IPS-18c (cell line): ENCODE measurements around the gene GOSR2.
A peak's percentile ranks its signal among the peaks of the same experiment; 100 is the strongest.
"Not testable (repeated sequence)": the region's sequence is repeated elsewhere in the genome, so short reads cannot be mapped to it uniquely, and the experiment has no call there.

Experiments used
- H3K4me3 ChIP-seq: 2 replicates; pipeline ENCODE4 v1.7.0; 2013; ENCODE audit warnings: low read depth, mild to moderate bottlenecking, low read length, moderate library complexity; ENCODE audit not compliant: insufficient read depth
- H3K9me3 ChIP-seq: one replicate; pipeline ENCODE4 v1.6.1; 2013; ENCODE audit warnings: mild to moderate bottlenecking, low read length, moderate library complexity; ENCODE audit not compliant: control insufficient read depth, insufficient read depth

The GOSR2 gene

DNA sequence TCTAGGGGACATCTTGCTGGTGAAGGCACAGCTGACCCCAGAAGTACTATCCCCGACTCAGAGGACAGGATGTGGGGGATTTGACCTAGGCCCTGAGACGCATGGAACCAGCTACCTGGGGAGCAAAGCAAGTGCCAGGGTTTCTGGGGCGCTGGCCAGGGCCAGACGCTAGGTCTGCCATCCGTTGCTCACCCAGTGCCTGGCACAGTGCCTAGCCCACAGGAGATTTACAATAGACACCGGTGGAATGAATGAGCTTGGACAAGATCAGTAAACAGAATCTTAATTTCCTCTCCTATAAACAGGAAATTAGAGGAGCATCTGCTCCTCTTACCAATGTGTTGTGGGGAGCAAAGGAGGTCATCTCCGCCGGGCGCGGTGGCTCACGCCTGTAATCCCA, 51.1 kb downstream of the GOSR2 start:
- Histone ChIP-seq H3K9me3 (peaks cover 2% of the 10 kb centered on the region), H3K4me3 (no peak overlapping the region)

DNA sequence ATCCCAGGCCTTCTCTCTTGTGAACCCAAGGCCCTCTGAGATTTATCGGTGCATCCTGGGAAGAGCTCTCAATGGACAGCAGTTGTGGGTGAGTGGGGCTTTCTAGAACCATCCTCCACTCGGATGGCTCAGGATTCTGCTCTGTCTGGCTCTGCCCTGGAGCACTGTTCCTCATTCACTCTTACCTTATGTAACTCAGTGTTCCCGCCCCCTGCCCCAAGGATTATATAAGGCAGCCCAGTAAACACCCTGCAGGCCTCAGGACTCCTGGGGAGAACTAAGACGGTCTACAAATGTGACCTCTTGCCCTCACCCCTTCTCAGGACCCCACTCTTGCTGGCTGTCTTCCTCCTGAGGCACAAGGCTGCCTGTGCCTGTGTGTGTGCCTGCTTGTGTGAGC, 52.3 kb downstream of the GOSR2 start:
- Histone ChIP-seq H3K4me3 (no peak overlapping the region), H3K9me3 (peaks cover 2% of the 10 kb centered on the region)

DNA sequence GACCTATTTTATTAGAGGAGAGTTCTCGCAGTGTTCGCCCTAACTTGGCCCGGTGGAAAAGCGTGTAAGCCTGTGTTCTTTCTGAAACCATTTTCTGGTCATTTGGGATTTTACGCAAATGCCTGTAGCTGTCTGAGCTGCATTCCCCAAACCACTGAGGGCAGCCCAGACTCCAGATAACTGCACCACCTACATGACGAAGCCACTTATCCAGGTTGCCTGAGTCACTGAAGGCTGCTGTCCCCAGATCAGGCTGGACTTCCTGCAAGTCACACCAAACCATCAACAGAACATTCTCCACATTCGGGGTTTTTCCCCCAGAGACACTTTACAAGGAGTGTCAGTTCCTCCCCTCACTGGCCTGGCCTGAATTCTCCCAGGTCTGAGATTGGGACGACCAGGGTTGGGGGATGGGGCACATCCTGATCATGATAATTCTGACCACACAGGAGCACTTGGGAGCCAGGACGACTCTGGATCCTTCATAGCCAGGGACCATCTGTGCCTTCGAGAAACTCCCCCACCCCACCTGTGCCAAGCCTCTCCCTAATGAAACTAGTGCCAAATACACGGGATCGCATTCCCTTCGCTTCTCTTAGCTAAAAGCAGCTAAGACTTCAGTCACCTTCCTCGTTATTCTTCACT, 53.8 kb downstream of the GOSR2 start:
- Histone ChIP-seq H3K9me3 (peaks cover 2% of the 10 kb centered on the region), H3K4me3 (peak overlapping the region; percentile 64; the same call in 1 of the 2 replicates)

DNA sequence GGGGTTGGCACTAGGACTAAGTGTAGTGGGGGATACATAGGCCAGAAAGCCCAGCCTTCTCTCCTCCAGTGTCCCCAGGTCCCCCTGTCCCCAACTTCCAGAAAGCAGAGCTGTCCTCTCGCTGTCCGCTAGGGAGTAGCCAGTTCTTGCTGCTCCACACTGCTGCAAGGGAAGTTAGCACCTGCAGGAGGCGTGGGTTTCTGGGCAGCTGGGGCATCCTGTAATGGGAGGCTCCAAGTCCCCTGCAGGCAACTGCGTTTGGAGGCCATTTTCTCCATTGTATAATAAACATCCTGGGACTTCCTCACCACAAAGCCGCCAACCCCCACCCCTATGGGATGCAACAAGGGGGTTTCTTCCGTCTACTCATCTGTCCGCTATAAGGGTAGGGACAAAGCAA, 54.4 kb downstream of the GOSR2 start:
- Histone ChIP-seq H3K4me3 (peak overlapping the region; percentile 64; the same call in 1 of the 2 replicates), H3K9me3 (peaks cover 2% of the 10 kb centered on the region)

DNA sequence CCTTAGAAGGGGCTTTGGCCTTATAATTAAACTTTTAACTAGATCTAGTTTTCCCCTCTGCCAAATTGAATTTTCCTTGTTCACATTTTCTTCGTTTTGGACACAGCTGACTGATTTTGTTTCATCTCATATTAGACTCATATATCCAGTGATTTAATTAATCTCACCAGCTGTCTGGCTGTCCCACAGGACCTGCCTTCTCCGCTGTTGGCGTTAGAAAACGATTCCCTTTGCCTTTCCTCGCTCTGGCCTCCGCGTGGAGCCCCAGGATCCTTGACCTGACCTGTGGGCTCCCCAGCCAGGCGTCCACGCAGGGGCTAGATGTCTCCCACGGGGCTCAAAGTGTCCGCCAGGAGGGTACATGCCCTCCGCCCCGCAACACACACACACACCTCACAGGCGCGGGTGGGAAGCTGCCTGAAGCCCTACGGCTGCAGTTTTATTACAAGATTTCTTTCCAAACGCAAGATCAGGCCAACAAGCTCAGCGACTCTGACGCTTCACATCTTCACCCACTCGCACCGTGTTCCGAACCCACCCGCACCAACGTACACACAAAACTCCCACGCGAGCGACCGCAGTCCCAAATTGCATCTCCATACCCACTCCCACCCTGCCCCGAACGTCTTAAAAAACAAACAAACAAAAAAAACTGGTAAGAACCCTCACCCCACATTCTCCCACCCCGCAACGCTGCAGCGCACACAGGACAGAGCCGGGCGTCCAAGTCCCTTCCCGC, 55.0 kb downstream of the GOSR2 start:
- Histone ChIP-seq H3K9me3 (peaks cover 2% of the 10 kb centered on the region), H3K4me3 (peak overlapping the region; percentile 64)

DNA sequence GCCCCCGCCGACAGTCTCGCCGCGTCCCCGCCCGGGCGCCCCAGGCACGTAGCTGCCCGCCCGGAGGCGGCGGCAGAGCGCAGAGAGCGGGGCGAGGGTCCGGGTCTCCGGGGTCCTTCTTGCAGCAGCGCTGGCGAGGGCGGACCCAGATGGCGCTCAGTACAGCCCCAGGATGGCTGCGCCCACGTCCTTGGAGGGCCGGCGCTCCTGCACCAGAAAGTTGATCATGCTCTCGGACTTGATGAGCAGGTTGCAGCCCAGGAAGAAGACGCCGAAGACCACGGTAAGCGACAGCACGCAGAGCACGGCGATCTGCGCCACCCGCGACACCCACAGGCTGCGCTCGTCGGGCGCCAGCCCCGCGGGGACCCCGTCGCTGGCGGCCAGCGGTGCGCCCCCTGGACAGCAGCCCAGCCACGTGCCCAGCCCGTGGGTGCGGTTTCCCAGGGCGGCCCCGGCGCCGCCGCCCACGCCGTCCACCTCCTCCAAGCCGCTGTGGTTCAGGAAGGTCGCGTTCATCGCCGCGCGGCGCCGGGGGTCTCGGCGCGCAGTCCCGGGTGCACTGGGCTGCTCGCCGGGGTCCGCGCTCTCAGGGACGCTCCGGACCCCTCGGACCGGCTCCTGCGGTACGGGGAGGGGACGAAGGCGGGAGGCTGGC, 55.7 kb downstream of the GOSR2 start:
- H3K4me3 ChIP-seq = peak overlapping the region; percentile 64

DNA sequence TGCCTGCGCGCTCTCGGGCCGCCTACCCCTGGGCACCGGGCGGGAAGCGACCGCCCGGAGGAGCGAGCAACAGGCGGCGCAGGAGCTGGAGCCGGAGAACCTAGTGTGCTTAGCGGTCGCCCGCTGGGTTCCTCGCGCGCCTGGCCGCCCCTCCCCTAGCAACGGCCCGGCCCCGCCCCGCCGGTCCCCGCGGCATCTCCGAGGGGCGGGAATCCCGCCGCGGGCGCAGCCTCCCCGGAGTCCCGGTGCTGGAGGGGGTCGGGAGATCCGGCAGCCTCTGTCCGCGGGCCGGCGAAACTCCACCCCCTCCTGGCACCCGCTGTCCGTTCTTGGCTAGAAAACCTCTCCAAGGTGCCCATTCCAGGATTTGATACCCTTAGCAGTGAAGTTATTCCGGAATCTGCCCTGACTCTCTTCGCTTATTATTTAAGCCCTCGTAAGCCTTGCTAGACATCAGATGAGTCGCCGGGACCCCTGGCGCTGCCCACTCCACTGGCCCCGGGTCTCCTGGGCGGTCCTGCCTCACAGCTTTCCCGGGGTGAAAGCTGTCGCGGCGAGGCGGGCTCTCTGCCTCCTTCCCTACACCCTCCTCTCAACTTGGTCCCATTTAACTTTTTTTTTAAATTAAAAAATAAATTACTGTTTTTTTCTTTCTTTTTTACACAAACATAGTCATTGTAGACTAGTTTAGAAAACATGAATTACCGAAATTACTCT, 56.3 kb downstream of the GOSR2 start, which contains the start of gene RPRML:
Gene RPRML (minus strand): TSS at position 107 of the 717 bp plus-strand sequence. CDS start 246 bp downstream, outside the sequence.
- Histone ChIP-seq H3K4me3 (peak within 1 kb of the TSS; percentile 64), H3K9me3 (peaks cover 2% of the 10 kb centered on the region)

More for the DNA sequence above, 55.7 kb downstream of the GOSR2 start:
- H3K9me3 ChIP-seq = peaks cover 2% of the 10 kb centered on the region

DNA sequence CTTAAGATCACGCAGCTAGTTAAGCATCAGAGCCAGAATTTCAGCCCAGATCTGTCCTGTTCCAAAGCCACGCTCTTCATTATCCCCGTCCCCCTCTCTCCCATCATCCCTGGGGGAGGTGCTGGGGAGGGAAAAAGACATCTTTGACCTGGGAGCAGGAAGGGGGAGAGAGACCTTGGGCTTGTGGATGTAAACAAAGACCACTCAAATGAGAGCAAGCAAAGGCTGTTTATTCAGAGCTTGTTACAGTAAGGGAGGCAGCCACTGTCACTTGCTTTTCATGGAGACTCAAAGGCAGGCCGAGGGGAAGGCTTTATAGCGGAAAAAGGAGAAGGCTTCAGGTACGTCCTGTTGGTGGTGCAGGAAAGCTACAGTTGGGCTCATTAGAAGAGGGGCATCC, 59.6 kb downstream of the GOSR2 start:
- H3K4me3 ChIP-seq = no peak overlapping the region
- H3K9me3 ChIP-seq = peaks cover 2% of the 10 kb centered on the region

DNA sequence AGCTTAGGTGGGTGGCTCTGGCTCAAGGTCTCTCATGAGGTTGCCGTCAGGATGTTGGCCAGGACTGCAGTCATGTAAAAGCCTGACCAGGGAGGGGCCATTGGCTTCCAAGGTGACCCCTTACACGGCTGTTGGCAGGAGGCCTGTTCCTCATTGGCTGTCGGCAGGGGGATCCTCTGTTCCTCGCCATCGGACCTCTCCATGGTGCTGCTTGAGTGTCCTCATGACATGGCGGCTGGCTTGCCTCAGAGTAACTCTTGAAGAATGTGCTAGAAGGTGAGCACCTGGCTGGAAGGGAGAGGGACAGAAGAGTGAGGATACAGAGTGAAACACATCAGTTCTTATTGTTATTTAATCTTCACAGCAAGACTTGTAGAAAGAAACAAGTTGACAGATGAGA, 60.8 kb downstream of the GOSR2 start:
- H3K4me3 ChIP-seq = no peak overlapping the region
- no peaks in the 10 kb centered on the region for H3K9me3 ChIP-seq

DNA sequence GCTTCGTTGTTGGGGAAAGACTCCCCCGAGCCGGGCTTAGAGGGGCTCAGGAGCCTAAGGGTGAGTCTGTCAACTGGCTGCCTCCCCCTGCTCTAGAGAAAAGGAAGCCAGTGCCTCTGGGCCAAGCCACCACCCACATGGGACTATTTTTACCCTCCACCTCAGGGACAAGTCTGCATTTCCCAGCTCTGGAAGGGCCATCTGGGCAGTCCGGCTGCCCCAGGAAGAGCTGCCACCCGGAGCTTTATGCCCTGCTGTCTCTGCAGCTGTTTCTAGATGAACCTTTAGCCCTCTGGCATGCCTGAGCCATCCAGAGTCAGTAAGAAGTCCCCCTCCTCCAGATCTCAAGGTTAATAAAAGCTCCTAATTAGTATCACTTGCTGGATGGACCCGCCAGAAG, 61.4 kb downstream of the GOSR2 start:
- Histone ChIP-seq H3K9me3 (no peaks in the 10 kb centered on the region), H3K4me3 (no peak overlapping the region)

DNA sequence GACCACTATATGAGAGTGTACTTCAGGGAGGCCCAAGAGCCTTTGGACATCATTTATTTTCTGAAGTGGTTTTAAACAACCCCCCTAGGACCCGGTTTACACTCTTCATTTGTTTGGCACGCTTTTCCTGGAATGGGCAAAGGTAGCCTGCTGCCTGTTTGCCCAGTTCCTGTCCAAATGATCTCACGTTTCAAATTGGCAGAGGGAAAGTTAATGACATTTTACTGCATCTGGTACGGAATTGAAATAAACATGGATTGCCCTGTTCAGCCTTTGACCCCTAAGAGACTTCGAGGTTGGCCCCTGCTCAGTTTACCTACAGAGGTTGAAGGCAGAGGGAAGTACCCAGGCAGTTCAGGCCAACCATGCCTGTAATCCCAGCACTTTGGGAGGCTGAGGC, 61.9 kb downstream of the GOSR2 start:
- Histone ChIP-seq H3K4me3 (no peak overlapping the region), H3K9me3 (no peaks in the 10 kb centered on the region)

DNA sequence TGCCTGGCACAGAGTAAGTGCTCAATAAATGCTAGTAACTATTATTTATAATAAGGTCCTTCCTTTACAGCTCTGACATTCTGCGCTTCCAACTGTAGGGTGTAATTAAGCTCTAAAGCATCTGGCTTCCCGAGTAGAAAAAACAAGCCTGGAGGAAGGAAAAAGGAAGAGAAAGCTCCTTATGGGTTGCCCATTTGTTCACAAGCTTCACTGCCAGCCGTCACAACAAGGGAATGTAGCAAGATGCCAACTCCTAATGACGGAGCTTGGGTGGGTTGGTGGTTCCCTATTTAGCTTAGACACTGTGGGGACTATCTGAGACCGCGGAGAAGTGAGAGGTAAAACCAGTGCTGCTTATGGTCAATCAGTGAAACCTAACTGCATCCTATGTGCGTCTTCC, 63.4 kb downstream of the GOSR2 start:
- Histone ChIP-seq H3K9me3 (no peaks in the 10 kb centered on the region), H3K4me3 (no peak overlapping the region)

DNA sequence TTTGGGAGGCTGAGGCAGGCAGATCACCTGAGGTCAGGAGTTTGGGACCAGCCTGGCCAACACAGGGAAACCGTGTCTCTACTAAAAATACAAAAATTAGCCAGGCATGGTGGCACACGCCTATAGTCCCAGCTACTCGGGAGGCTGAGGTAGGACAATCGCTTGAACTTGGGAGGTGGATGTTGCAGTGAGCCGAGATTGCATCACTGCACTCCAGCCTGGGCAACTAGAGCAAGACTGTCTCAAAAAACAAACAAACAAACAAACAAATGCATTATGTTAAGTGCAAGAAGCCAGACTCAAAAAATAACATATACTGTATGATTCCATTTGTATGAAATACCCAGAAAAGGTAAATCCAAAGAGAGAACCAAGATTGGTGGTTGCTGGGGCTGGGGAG, 65.0 kb downstream of the GOSR2 start:
- H3K9me3 ChIP-seq, H3K4me3 ChIP-seq: not testable (repeated sequence)

DNA sequence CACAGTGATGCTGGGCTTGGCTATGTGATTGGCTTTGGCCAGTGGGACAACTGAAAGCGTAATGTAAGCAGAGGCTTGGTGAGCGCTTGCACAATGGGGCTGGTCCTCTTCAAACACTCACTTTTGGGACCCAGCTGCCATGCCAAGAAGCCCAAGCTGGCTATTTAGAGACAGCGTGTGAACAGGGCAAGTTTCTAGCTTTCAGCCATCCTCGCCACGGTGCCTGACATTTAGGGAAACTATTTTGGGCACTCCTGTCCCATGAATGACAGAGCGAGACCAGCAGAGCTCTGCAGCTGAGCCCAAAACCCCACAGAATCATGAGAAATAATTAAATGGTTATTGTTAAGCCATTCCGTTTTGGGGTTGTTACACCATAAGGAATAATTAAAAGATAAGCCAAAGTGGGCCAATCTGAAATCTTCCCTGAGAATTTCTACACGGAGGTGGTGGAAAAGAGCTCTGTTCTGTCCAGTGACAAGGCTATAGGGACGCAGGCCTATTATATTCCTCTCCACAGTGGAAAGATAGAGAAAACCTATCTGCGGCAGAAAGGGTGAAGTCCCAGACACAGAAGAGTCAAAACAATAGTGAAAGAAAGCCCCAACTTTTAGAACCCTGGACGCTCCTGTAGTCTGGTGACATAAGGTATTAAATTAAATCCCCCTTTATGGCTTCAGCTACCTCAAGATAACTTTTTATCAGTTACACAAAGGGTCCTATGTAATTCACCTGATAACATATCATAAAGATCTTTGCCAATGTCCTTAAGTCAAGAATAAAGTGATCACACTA, 66.9 kb downstream of the GOSR2 start:
- Histone ChIP-seq H3K4me3 (no peak overlapping the region), H3K9me3 (no peaks in the 10 kb centered on the region)

DNA sequence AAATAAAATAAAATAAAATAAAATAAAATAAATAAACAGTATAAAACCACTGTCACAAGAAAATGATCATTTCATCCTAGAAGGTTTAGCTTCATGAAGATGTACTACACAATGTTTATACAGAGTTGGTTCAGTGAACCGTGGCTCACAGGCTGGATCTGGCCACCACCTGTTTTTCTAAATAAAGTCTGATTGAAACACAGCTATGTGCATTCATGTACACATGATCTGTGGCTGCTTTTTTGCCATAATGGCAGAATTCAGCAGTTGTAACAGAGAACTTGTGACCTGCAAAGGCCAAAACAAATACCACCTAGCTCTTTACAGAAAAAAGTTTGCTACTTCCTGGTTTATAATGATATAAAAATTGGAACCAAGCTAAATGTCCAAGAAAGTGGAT, 68.7 kb downstream of the GOSR2 start:
- no peak overlapping the region for H3K4me3 ChIP-seq

More for the DNA sequence above, 68.7 kb downstream of the GOSR2 start:
- H3K9me3 ChIP-seq = no peaks in the 10 kb centered on the region
